GM23248 (cell line): ENCODE results near the gene AKAP17A. TPM values are rescaled to one million over a fixed set of nuclear protein-coding genes. Genes with fewer than 3 reads are reported as not detected.
"Not testable (repeated sequence)": the region's sequence is repeated elsewhere in the genome, so short reads cannot be mapped to it uniquely, and the experiment has no call there.

Source experiments
- DNase-seq: peaks from one replicate; pipeline ENCODE4 v3.0.0-alpha.2; 2015
- H2AFZ ChIP-seq: fragments of 200-600 bp; sonication (generic); 2 replicates; pipeline ENCODE4 v1.6.1; 2016; ENCODE audit warnings: antibody characterized with exemption
- H3F3A ChIP-seq: fragments of 200-600 bp; sonication (generic); 2 replicates; pipeline ENCODE4 v1.6.1; 2016; ENCODE audit warnings: mild to moderate bottlenecking, antibody characterized with exemption, mixed run types; ENCODE audit not compliant: insufficient read depth
- H3K27ac ChIP-seq: fragments of 200-600 bp; sonication (generic); 2 replicates; pipeline ENCODE4 v1.5.1; 2016; ENCODE audit warnings: mild to moderate bottlenecking
- H3K27me3 ChIP-seq: fragments of 200-600 bp; sonication (generic); replicated peaks from 2 replicates; pipeline ENCODE4 v1.6.1; 2016; ENCODE audit warnings: mild to moderate bottlenecking; ENCODE audit not compliant: insufficient read depth
- H3K36me3 ChIP-seq: fragments of 200-600 bp; sonication (generic); 2 replicates; pipeline ENCODE4 v1.6.1; 2016; ENCODE audit warnings: low read depth, mild to moderate bottlenecking
- H3K4me1 ChIP-seq: fragments of 200-600 bp; sonication (generic); 2 replicates; pipeline ENCODE4 v1.6.1; 2016; ENCODE audit warnings: mild to moderate bottlenecking; ENCODE audit not compliant: insufficient read depth
- H3K4me2 ChIP-seq: fragments of 200-600 bp; sonication (generic); one replicate; pipeline ENCODE4 v1.6.1; 2016; ENCODE audit warnings: mild to moderate bottlenecking; ENCODE audit not compliant: unreplicated experiment
- H3K4me3 ChIP-seq: fragments of 200-600 bp; sonication (generic); 2 replicates; pipeline ENCODE4 v1.5.1; 2016; ENCODE audit warnings: mild to moderate bottlenecking
- H3K79me2 ChIP-seq: fragments of 200-600 bp; sonication (generic); 2 replicates; pipeline ENCODE4 v1.6.1; 2016; ENCODE audit warnings: mild to moderate bottlenecking; ENCODE audit not compliant: insufficient read depth
- H3K9ac ChIP-seq: fragments of 200-600 bp; sonication (generic); 2 replicates; pipeline ENCODE4 v1.6.1; 2016; ENCODE audit warnings: mild to moderate bottlenecking
- H3K9me2 ChIP-seq: fragments of 200-600 bp; sonication (generic); 2 replicates; pipeline ENCODE4 v1.6.1; 2016; ENCODE audit warnings: mixed run types, mild to moderate bottlenecking, moderate library complexity; ENCODE audit not compliant: insufficient read depth
- H3K9me3 ChIP-seq: fragments of 200-600 bp; sonication (generic); one replicate; pipeline ENCODE4 v1.6.1; 2017; ENCODE audit warnings: low read depth
- H4K20me1 ChIP-seq: fragments of 200-600 bp; sonication (generic); 2 replicates; pipeline ENCODE4 v1.6.0; 2016; ENCODE audit not compliant: insufficient read depth
- EZH2 ChIP-seq: fragments of 200-600 bp; sonication (generic); IDR thresholded peaks from 2 replicates; pipeline ENCODE4 v1.6.1; 2018; ENCODE audit warnings: antibody characterized with exemption, mild to moderate bottlenecking; ENCODE audit not compliant: insufficient read depth, poor library complexity, severe bottlenecking
- EZH2phosphoT487 ChIP-seq: fragments of 200-600 bp; sonication (generic); IDR thresholded peaks from 2 replicates; pipeline ENCODE4 v1.6.1; 2018; ENCODE audit warnings: antibody characterized with exemption, moderate library complexity, mild to moderate bottlenecking, low read depth; ENCODE audit not compliant: insufficient read depth
- WGBS, 2 experiments: methylation state at CpG; one replicate each; pipeline ENCODE4 v1.1.6; 2015 to 2017; ENCODE audit warnings: low lambda C conversion rate in 2 of 2, low coverage in 1 of 2; ENCODE audit errors: missing lambda C conversion rate in 2 of 2; 5-methylcytosine and 5-hydroxymethylcytosine counted together
- in situ Hi-C: fragments of 300-500 bp; cut with MboI; formaldehyde crosslinking; loops from 2 replicates; pipeline ENCODE4 v1.15.0; 2020
- polyA plus RNA-seq: library from polyadenylated mRNA; unstranded; fragments of >200 nt; fragmentation: Nextera tagmentation; extraction: Ambion mirVana; gene quantifications from 2 replicates; pipeline ENCODE4 v1.2.1, GENCODE V29; 2016
- total RNA-seq: library from RNA; depleted of rRNA; stranded (reverse); fragments of >200 nt; shearing (Covaris generic); gene quantifications from 2 replicates; pipeline ENCODE4 v1.2.3, GENCODE V29; 2014

The AKAP17A gene
- total and polyA plus RNA-seq, 2 experiments from 2014 or later, result 11.6 to 23.3 TPM

- no peak for TF ChIP-seq EZH2
- TF ChIP-seq EZH2phosphoT487, result no peak
- H3K36me3 ChIP-seq, result no peaks in the 10 kb centered on the region
- no peaks in the 10 kb centered on the region for H3F3A ChIP-seq
- no peaks in the 10 kb centered on the region for H3K27me3 ChIP-seq
- H4K20me1 ChIP-seq, result no peaks in the 10 kb centered on the region
- no peak overlapping the region for H3K4me3 ChIP-seq
- H3K79me2 ChIP-seq, result no peaks in the 10 kb centered on the region
- no peaks in the 10 kb centered on the region for H3K9me3 ChIP-seq
- H3K9ac ChIP-seq, result no peak overlapping the region
- no peak overlapping the region for H2AFZ ChIP-seq
- no peaks in the 10 kb centered on the region for H3K4me1 ChIP-seq
- no peak overlapping the region for H3K4me2 ChIP-seq
- WGBS, 2 experiments, result 56 to 72% methylated on average over 3 of the region's 3 CpGs
- no peaks in the 10 kb centered on the region for H3K9me2 ChIP-seq
- no peak for DNase-seq
- in situ Hi-C loops, result no loop called here
- no peak overlapping the region for H3K27ac ChIP-seq
These were observed 39.4 kb upstream of the AKAP17A start for GRCh38 chrX:1551959-1552546.

DNA sequence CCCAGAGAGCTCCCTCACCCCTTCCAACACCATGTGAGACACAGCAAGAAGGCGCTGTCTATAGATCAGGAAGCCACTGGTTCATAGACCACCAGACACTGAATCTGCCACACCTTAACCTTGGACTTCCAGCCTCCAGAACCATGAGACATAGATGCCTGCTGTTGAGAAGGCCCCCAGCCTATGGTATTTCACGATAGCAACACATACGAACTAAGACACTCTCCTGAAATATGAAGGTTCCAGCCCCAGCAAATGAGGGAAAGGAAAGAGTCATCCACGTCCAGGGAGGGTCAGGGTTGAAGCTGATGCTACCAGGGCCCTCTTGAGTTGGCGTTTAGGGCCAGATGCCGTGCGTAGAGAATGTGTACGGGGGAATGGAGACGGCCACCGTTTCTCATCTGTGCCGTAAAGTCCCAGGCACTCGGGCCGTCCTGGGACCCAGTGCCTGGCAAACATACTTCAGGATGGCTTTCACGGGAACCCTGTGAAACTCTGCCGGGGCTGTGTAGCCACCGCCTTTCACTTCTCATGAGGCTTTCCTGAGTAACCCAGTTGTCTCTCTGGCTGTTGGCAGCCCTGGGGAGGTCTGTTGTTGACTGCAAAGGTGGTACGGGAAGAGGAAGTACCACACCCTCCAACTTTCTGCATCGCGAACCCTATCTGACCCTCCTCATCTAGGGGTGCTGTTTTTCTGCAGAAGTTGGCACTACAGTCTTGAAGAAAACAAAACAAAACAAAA, 36.8 kb upstream of the AKAP17A start:
- in situ Hi-C loops, result no loop called here
- Histone ChIP-seq H2AFZ (no peak overlapping the region), H4K20me1 (no peaks in the 10 kb centered on the region), H3K9me2 (no peaks in the 10 kb centered on the region), H3K27ac (no peak overlapping the region), H3K4me3 (no peak overlapping the region), H3K27me3 (no peaks in the 10 kb centered on the region), H3K79me2 (no peaks in the 10 kb centered on the region), H3K36me3 (no peaks in the 10 kb centered on the region), H3K4me2 (no peak overlapping the region), H3K9me3 (no peaks in the 10 kb centered on the region), H3F3A (no peaks in the 10 kb centered on the region), H3K9ac (no peak overlapping the region), H3K4me1 (no peaks in the 10 kb centered on the region)
- no peak for DNase-seq
- WGBS, 2 experiments, result 56 to 58% methylated on average over 19 of the region's 19 CpGs
- TF ChIP-seq EZH2phosphoT487, result no peak
- TF ChIP-seq EZH2, result no peak

- in situ Hi-C loops, result no loop called here
- Histone ChIP-seq H3K9ac (no peak overlapping the region), H3K4me3 (no peak overlapping the region), H3K79me2 (no peaks in the 10 kb centered on the region), H2AFZ (no peak overlapping the region), H3K27ac (no peak overlapping the region), H3K36me3 (no peaks in the 10 kb centered on the region), H4K20me1 (no peaks in the 10 kb centered on the region), H3K4me1 (no peaks in the 10 kb centered on the region), H3K27me3 (no peaks in the 10 kb centered on the region), H3K4me2 (no peak overlapping the region), H3K9me2 (no peaks in the 10 kb centered on the region), H3K9me3 (no peaks in the 10 kb centered on the region), H3F3A (no peaks in the 10 kb centered on the region)
- no peak for TF ChIP-seq EZH2phosphoT487
- TF ChIP-seq EZH2, result no peak
- DNase-seq, result no peak
- 65 to 69% methylated on average over 6 of the region's 6 CpGs for WGBS, 2 experiments
These were observed 36.0 kb upstream of the AKAP17A start for GRCh38 chrX:1555370-1555769.

- H3K9me2 ChIP-seq, H2AFZ ChIP-seq, H3K9ac ChIP-seq, H3F3A ChIP-seq, H3K4me1 ChIP-seq, H3K79me2 ChIP-seq, DNase-seq, H3K27me3 ChIP-seq, H3K36me3 ChIP-seq, H3K27ac ChIP-seq, H3K4me3 ChIP-seq, in situ Hi-C loops, H4K20me1 ChIP-seq, H3K4me2 ChIP-seq, H3K9me3 ChIP-seq: not testable (repeated sequence)
These were observed 34.0 kb upstream of the AKAP17A start for GRCh38 chrX:1557442-1557841.
